ENCODE results near the gene NHLRC3.

The NHLRC3 gene

GRCh38 chr13:39058040-39058439, 19.8 kb downstream of the NHLRC3 start:
- TF ChIP-seq SIN3A (IDR thresholded peaks at IDR 0.05; ENCODE audit: borderline replicate concordance, insufficient read depth, low read length) (no peak), POLR2AphosphoS5 (IDR thresholded peaks at IDR 0.05; ENCODE audit: low read depth, low read length) (no peak), FOXP2 (optimal IDR thresholded peaks at IDR 0.05; ENCODE audit: borderline replicate concordance, extremely low read depth, extremely low read length, insufficient read depth) (no peak), REST (IDR thresholded peaks at IDR 0.05; ENCODE audit: insufficient read depth in 1 of 2, low read depth in 2 of 2, low read length in 2 of 2) (no peak), TAF1 (IDR thresholded peaks at IDR 0.05; ENCODE audit: borderline replicate concordance, insufficient read depth, low read length) (no peak)

GRCh38 chr13:39062004-39062403, 23.7 kb downstream of the NHLRC3 start:
- no peak for TF ChIP-seq SIN3A (IDR thresholded peaks at IDR 0.05; ENCODE audit: borderline replicate concordance, insufficient read depth, low read length)
- TF ChIP-seq REST (IDR thresholded peaks at IDR 0.05; ENCODE audit: insufficient read depth in 1 of 2, low read depth in 2 of 2, low read length in 2 of 2): no peak
- TF ChIP-seq POLR2AphosphoS5 (IDR thresholded peaks at IDR 0.05; ENCODE audit: low read depth, low read length): no peak
- no peak for TF ChIP-seq FOXP2 (optimal IDR thresholded peaks at IDR 0.05; ENCODE audit: borderline replicate concordance, extremely low read depth, extremely low read length, insufficient read depth)
- TF ChIP-seq TAF1 (IDR thresholded peaks at IDR 0.05; ENCODE audit: borderline replicate concordance, insufficient read depth, low read length): no peak

- TF ChIP-seq FOXP2 (optimal IDR thresholded peaks at IDR 0.05; ENCODE audit: borderline replicate concordance, extremely low read depth, extremely low read length, insufficient read depth) (no peak), SIN3A (IDR thresholded peaks at IDR 0.05; ENCODE audit: borderline replicate concordance, insufficient read depth, low read length) (no peak), POLR2AphosphoS5 (IDR thresholded peaks at IDR 0.05; ENCODE audit: low read depth, low read length) (no peak), REST (IDR thresholded peaks at IDR 0.05; ENCODE audit: insufficient read depth in 1 of 2, low read depth in 2 of 2, low read length in 2 of 2) (no peak), TAF1 (IDR thresholded peaks at IDR 0.05; ENCODE audit: borderline replicate concordance, insufficient read depth, low read length) (no peak)
Observed at GRCh38 chr13:39072842-39073241, 34.6 kb downstream of the NHLRC3 start.

GRCh38 chr13:39073983-39074382, 35.7 kb downstream of the NHLRC3 start:
- TF ChIP-seq SIN3A (IDR thresholded peaks at IDR 0.05; ENCODE audit: borderline replicate concordance, insufficient read depth, low read length) (no peak), TAF1 (IDR thresholded peaks at IDR 0.05; ENCODE audit: borderline replicate concordance, insufficient read depth, low read length) (no peak), REST (IDR thresholded peaks at IDR 0.05; ENCODE audit: insufficient read depth in 1 of 2, low read depth in 2 of 2, low read length in 2 of 2) (no peak), FOXP2 (optimal IDR thresholded peaks at IDR 0.05; ENCODE audit: borderline replicate concordance, extremely low read depth, extremely low read length, insufficient read depth) (no peak), POLR2AphosphoS5 (IDR thresholded peaks at IDR 0.05; ENCODE audit: low read depth, low read length) (no peak)

GRCh38 chr13:39091586-39091985, 53.3 kb downstream of the NHLRC3 start:
- no peak for TF ChIP-seq SIN3A (IDR thresholded peaks at IDR 0.05; ENCODE audit: borderline replicate concordance, insufficient read depth, low read length)
- TF ChIP-seq TAF1 (IDR thresholded peaks at IDR 0.05; ENCODE audit: borderline replicate concordance, insufficient read depth, low read length): no peak
- TF ChIP-seq POLR2AphosphoS5 (IDR thresholded peaks at IDR 0.05; ENCODE audit: low read depth, low read length): no peak
- TF ChIP-seq REST (IDR thresholded peaks at IDR 0.05; ENCODE audit: insufficient read depth in 1 of 2, low read depth in 2 of 2, low read length in 2 of 2): no peak
- TF ChIP-seq FOXP2 (optimal IDR thresholded peaks at IDR 0.05; ENCODE audit: borderline replicate concordance, extremely low read depth, extremely low read length, insufficient read depth): no peak
